H1 (cell line): ENCODE data around the gene SPRR3. TPM values are rescaled to one million over a fixed set of nuclear protein-coding genes. Genes with fewer than 3 reads are reported as not detected.

Experiments used
- CTCF ChIA-PET: fragments of 300-600 bp; sonication (Branson Sonifier 250); formaldehyde crosslinking; loops from one replicate; lab custom pipeline; 2021; ENCODE audit not compliant: partially characterized antibody; lab: Charles Lee
- POLR2A ChIA-PET: fragments of 300-600 bp; sonication (Branson Sonifier 250); formaldehyde crosslinking; loops from one replicate; lab custom pipeline; 2021; ENCODE audit warnings: inconsistent platforms; ENCODE audit not compliant: partially characterized antibody; lab: Charles Lee
- DNase-seq, 2 experiments: peaks; one replicate each; pipeline versions ENCODE4 v3.0.0 to v3.0.0-alpha.2; 2010 to 2022; ENCODE audit warnings: low spot score in 2 of 2, low read depth in 1 of 2, mixed read lengths in 1 of 2
- FAIRE-seq: peaks from 2 replicates; lab custom pipeline; 2011; peaks lifted over from hg19 to GRCh38; lab: Jason Lieb, UNC
- H2AFZ ChIP-seq: 2 replicates; pipeline ENCODE4 v1.8.1; 2012; ENCODE audit warnings: low read length, inconsistent platforms
- H2AK5ac ChIP-seq: 2 replicates; pipeline ENCODE4 v1.6.1; 2013; ENCODE audit warnings: low read depth, low read length
- H2BK120ac ChIP-seq: replicated peaks from 2 replicates; pipeline ENCODE3; 2013; ENCODE audit warnings: low read depth, low read length, inconsistent platforms
- H2BK12ac ChIP-seq: 2 replicates; pipeline ENCODE4 v1.6.1; 2013; ENCODE audit warnings: low read depth, low read length
- H2BK15ac ChIP-seq: 2 replicates; pipeline ENCODE4 v1.6.1; 2013; ENCODE audit warnings: low read length
- H2BK20ac ChIP-seq: 2 replicates; pipeline ENCODE4 v1.6.1; 2013; ENCODE audit warnings: low read length
- H2BK5ac ChIP-seq: 2 replicates; pipeline ENCODE4 v1.6.1; 2013; ENCODE audit warnings: low read depth, low read length
- H3K14ac ChIP-seq: 2 replicates; pipeline ENCODE4 v1.6.1; 2013; ENCODE audit warnings: inconsistent platforms; ENCODE audit not compliant: insufficient read length
- H3K18ac ChIP-seq: 2 replicates; pipeline ENCODE4 v1.6.1; 2013; ENCODE audit warnings: low read length; ENCODE audit errors: extremely low read depth
- H3K23ac ChIP-seq: 2 replicates; pipeline ENCODE4 v1.6.1; 2013; ENCODE audit warnings: inconsistent platforms; ENCODE audit not compliant: insufficient read length
- H3K23me2 ChIP-seq: 2 replicates; pipeline ENCODE4 v1.6.1; 2013; ENCODE audit warnings: low read depth, low read length
- H3K27ac ChIP-seq: 2 replicates; pipeline ENCODE4 v1.6.1; 2011; ENCODE audit warnings: low read depth, low read length, inconsistent platforms
- H3K27me3 ChIP-seq, 4 experiments: replicated peaks in 1 of 4; 1 replicate in 1 of 4; 2 replicates in 3 of 4; pipeline versions ENCODE4 v1.6.1 to v1.8.1; 2011 to 2013; ENCODE audit warnings: low read length in 3 of 4, mild to moderate bottlenecking in 3 of 4, inconsistent platforms in 2 of 4, mixed read lengths in 2 of 4, moderate library complexity in 1 of 4; ENCODE audit not compliant: control insufficient read depth in 3 of 4, insufficient read depth in 3 of 4; ENCODE audit errors: extremely low read depth in 1 of 4
- H3K36me3 ChIP-seq, 4 experiments: 2 replicates each; pipeline versions ENCODE4 v1.6.1 to v1.8.1; 2011 to 2013; ENCODE audit warnings: mild to moderate bottlenecking in 4 of 4, low read length in 3 of 4, moderate library complexity in 2 of 4, control low read depth in 1 of 4, inconsistent platforms in 1 of 4; ENCODE audit not compliant: insufficient read depth in 4 of 4, control insufficient read depth in 2 of 4
- H3K4ac ChIP-seq: replicated peaks from 2 replicates; pipeline ENCODE3; 2013; ENCODE audit warnings: low read length, low read depth, mixed read lengths, inconsistent platforms; ENCODE audit not compliant: insufficient read length
- H3K4me1 ChIP-seq, 4 experiments: replicated peaks in 1 of 4; 1 replicate in 1 of 4; 2 replicates in 3 of 4; pipeline versions ENCODE4 v1.6.1 to v1.8.1; 2011 to 2013; ENCODE audit warnings: low read length in 3 of 4, inconsistent platforms in 2 of 4, mixed read lengths in 1 of 4; ENCODE audit not compliant: insufficient read depth in 4 of 4, control insufficient read depth in 3 of 4
- H3K4me2 ChIP-seq, 2 experiments: 2 replicates each; pipeline versions ENCODE4 v1.6.1 to v1.8.1; 2011 to 2013; ENCODE audit warnings: low read depth in 2 of 2, low read length in 2 of 2, control low read depth in 1 of 2, inconsistent platforms in 1 of 2, mild to moderate bottlenecking in 1 of 2; ENCODE audit not compliant: insufficient read depth in 1 of 2
- H3K4me3 ChIP-seq, 4 experiments: fragments of 200-600, 300-600 bp in 1 of 4; sonication (generic), shearing (Covaris generic), sonication (Bioruptor Twin) in 1 of 4; 2 replicates each; pipeline versions ENCODE4 v1.5.1 to v1.8.1; 2011 to 2016; ENCODE audit warnings: low read length in 4 of 4, low read depth in 3 of 4, control low read depth in 2 of 4, inconsistent platforms in 2 of 4, mild to moderate bottlenecking in 2 of 4, mixed read lengths in 1 of 4, moderate library complexity in 1 of 4; ENCODE audit not compliant: insufficient read depth in 2 of 4; ENCODE audit errors: extremely low read depth in 1 of 4
- H3K56ac ChIP-seq: replicated peaks from 2 replicates; pipeline ENCODE3; 2013; ENCODE audit warnings: low read depth, mild to moderate bottlenecking, mixed read lengths, low read length, inconsistent platforms; ENCODE audit not compliant: insufficient read length
- H3K79me1 ChIP-seq: 2 replicates; pipeline ENCODE4 v1.6.1; 2013; ENCODE audit warnings: low read depth, low read length, control low read depth
- H3K79me2 ChIP-seq, 2 experiments: 2 replicates each; pipeline versions ENCODE4 v1.6.1 to v1.8.1; 2012 to 2013; ENCODE audit warnings: low read length in 2 of 2, mild to moderate bottlenecking in 2 of 2, inconsistent platforms in 1 of 2; ENCODE audit not compliant: insufficient read depth in 2 of 2, control insufficient read depth in 1 of 2
- H3K9ac ChIP-seq, 4 experiments: replicated peaks in 1 of 4; 1 replicate in 1 of 4; 2 replicates in 3 of 4; pipeline versions ENCODE4 v1.6.1 to v1.8.1; 2011 to 2013; ENCODE audit warnings: low read depth in 3 of 4, low read length in 3 of 4, control low read depth in 2 of 4, mild to moderate bottlenecking in 2 of 4, moderate library complexity in 2 of 4, inconsistent platforms in 1 of 4; ENCODE audit errors: extremely low read depth in 1 of 4
- H3K9me3 ChIP-seq, 2 experiments: 2 replicates each; pipeline versions ENCODE4 v1.6.1 to v1.8.1; 2012 to 2013; ENCODE audit warnings: mild to moderate bottlenecking in 2 of 2, moderate library complexity in 2 of 2, control low read depth in 1 of 2, inconsistent platforms in 1 of 2, low read depth in 1 of 2, low read length in 1 of 2, mixed read lengths in 1 of 2; ENCODE audit not compliant: insufficient read depth in 2 of 2
- H4K20me1 ChIP-seq, 2 experiments: replicated peaks in 1 of 2; 2 replicates each; pipeline versions ENCODE3 to v1.8.1; 2011 to 2013; ENCODE audit warnings: inconsistent platforms in 2 of 2, low read length in 2 of 2, mild to moderate bottlenecking in 1 of 2; ENCODE audit not compliant: insufficient read depth in 2 of 2, control insufficient read depth in 1 of 2
- H4K5ac ChIP-seq: 2 replicates; pipeline ENCODE4 v1.6.1; 2013; ENCODE audit warnings: low read length, low read depth, mixed read lengths, inconsistent platforms; ENCODE audit not compliant: insufficient read length
- H4K8ac ChIP-seq: 2 replicates; pipeline ENCODE4 v1.8.0; 2013; ENCODE audit warnings: mild to moderate bottlenecking, moderate library complexity, low read length, inconsistent platforms; ENCODE audit not compliant: insufficient read depth; ENCODE audit errors: extremely low read depth
- H4K91ac ChIP-seq: replicated peaks from 2 replicates; pipeline ENCODE3; 2013; ENCODE audit warnings: low read length, mixed read lengths, inconsistent platforms; ENCODE audit not compliant: insufficient read length
- BCL11A ChIP-seq, 2 experiments: IDR thresholded peaks; one replicate each; pipeline ENCODE4 v1.6.1; 2011; ENCODE audit warnings: low read depth in 2 of 2, low read length in 2 of 2, mild to moderate bottlenecking in 2 of 2
- CBX5 ChIP-seq: fragments of 300-800, 300-1000 bp; sonication (generic); IDR thresholded peaks from 2 replicates; pipeline ENCODE4 v1.7.1; 2016; ENCODE audit warnings: antibody characterized with exemption, low read length, low read depth
- GABPA ChIP-seq: IDR thresholded peaks from 2 replicates; pipeline ENCODE4 v1.6.1; 2011; ENCODE audit warnings: mild to moderate bottlenecking, low read length, moderate library complexity, borderline replicate concordance; ENCODE audit not compliant: insufficient read depth
- GTF2F1 ChIP-seq: IDR thresholded peaks from 2 replicates; pipeline ENCODE4 v1.6.1; 2012; ENCODE audit warnings: low read depth, low read length, improper control_type of control experiment, borderline replicate concordance
- RAD21 ChIP-seq, 2 experiments: IDR thresholded peaks in 1 of 2; conservative IDR thresholded peaks in 1 of 2; 2 replicates each; pipeline ENCODE4 v1.6.1; 2011; ENCODE audit warnings: low read depth in 2 of 2, low read length in 2 of 2, improper control_type of control experiment in 1 of 2, inconsistent platforms in 1 of 2, mild to moderate bottlenecking in 1 of 2, moderate library complexity in 1 of 2
- SIN3A ChIP-seq, 2 experiments: IDR thresholded peaks in 1 of 2; conservative IDR thresholded peaks in 1 of 2; 2 replicates each; pipeline ENCODE4 v1.6.1; 2011 to 2012; ENCODE audit warnings: low read length in 2 of 2, improper control_type of control experiment in 1 of 2, low read depth in 1 of 2, mild to moderate bottlenecking in 1 of 2
- TAF1 ChIP-seq: IDR thresholded peaks from 2 replicates; pipeline ENCODE4 v1.6.1; 2011; ENCODE audit warnings: mild to moderate bottlenecking, low read depth, low read length
- TCF12 ChIP-seq: IDR thresholded peaks from 2 replicates; pipeline ENCODE4 v1.6.1; 2011; ENCODE audit warnings: low read depth, mild to moderate bottlenecking, low read length
- WGBS, 2 experiments: shearing (Covaris generic) in 1 of 2; methylation state at CpG; one replicate each; pipeline versions ENCODE4 v1.1.6 to v1.1.7; 2013 to 2015; ENCODE audit warnings: low lambda C conversion rate in 2 of 2, mixed read lengths in 2 of 2, inconsistent platforms in 1 of 2, low coverage in 1 of 2, missing lambda C conversion rate in 1 of 2; ENCODE audit not compliant: insufficient replicate concordance in 2 of 2, insufficient coverage in 1 of 2, insufficient read length in 1 of 2; ENCODE audit errors: extremely low coverage in 1 of 2, missing lambda C conversion rate in 1 of 2; 5-methylcytosine and 5-hydroxymethylcytosine counted together
- polyA plus RNA-seq, 7 experiments: library from polyadenylated mRNA; depleted of rRNA in 3 of 7; stranded (reverse) in 5 of 7; unstranded in 2 of 7; fragments of >200 nt in 5 of 7; fragments of 200-250 nt in 2 of 7; gene quantifications; 1 replicate in 5 of 7; 2 replicates in 1 of 7; 4 replicates in 1 of 7; pipeline versions ENCODE4 v1.2.1 to v1.2.3, GENCODE V29; 2011 to 2013; ENCODE audit warnings: missing spikeins in 2 of 7, mixed read lengths in 2 of 7
- total RNA-seq: library from RNA; stranded (reverse); fragmentation: NEBNext Ultra II Directional; extraction: Animal tissue kit (Norgen Biotek cat#: 25700); gene quantifications from 2 replicates; pipeline ENCODE4 v1.2.1, GENCODE V29; 2021
- TF ChIP-seq, protein P1 (sequence below): IDR thresholded peaks from 2 replicates; pipeline ENCODE4 v1.6.1; 2012; ENCODE audit warnings: low read length, inconsistent platforms

Gene SPRR3
- total and polyA plus RNA-seq, 2 of the 8 experiments (the other 6 are each of a cell fraction or from before 2014, with no cell fraction given) = not detected

DNA sequence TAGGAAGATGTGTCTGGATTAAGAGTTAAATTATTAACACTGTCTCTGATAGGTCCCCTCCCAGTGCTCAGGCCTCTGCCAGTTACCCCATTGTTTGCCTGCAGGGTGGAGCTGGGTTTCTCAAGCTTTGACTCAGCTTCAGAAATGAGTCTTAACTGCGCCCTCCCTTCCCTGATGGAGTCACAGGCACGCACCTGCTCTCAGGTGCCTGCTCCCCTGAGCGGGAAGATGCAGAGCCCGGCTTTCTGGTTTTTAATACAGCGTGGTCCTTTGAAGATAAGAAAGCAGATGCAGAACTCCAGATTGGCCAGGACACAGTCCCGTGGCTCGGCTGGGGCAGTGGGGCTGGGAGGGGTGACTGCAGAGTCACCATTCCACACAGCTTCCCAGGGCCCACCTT is 34.3 kb upstream of the SPRR3 start:
- Histone ChIP-seq H3K4ac (no peak overlapping the region), H2AK5ac (no peak overlapping the region), H3K27me3 (no peaks in the 10 kb centered on the region), H3K79me2 (no peaks in the 10 kb centered on the region), H4K20me1 (no peaks in the 10 kb centered on the region), H2BK12ac (no peak overlapping the region), H3K23me2 (no peaks in the 10 kb centered on the region), H3K4me2 (no peak overlapping the region), H3K27ac (no peak overlapping the region), H3K79me1 (no peaks in the 10 kb centered on the region), H2AFZ (no peak overlapping the region), H3K23ac (no peak overlapping the region), H3K18ac (no peak overlapping the region), H3K4me1 (no peaks in the 10 kb centered on the region), H3K36me3 (no peaks in the 10 kb centered on the region), H4K91ac (no peak overlapping the region), H2BK20ac (no peak overlapping the region), H3K9ac (no peak overlapping the region), H2BK5ac (no peak overlapping the region), H4K8ac (no peak overlapping the region), H2BK15ac (no peak overlapping the region), H2BK120ac (no peak overlapping the region), H3K4me3 (no peak overlapping the region), H3K14ac (no peak overlapping the region), H3K56ac (no peak overlapping the region), H3K9me3 (peaks cover 0 to 4% of the 10 kb centered on the region in 2 experiments; a peak in 1 of 4 replicates), H4K5ac (no peak overlapping the region)
- POLR2A ChIA-PET = no interaction called here
- TF ChIP-seq SIN3A (conservative IDR thresholded peaks at IDR 0.05 in 1 of 2, IDR thresholded peaks at IDR 0.05 in 1 of 2; ENCODE audit: low read depth in 1 of 2, low read length in 2 of 2) (no peak), GABPA (no peak), BCL11A (IDR thresholded peaks at IDR 0.05; ENCODE audit: low read depth in 2 of 2, low read length in 2 of 2) (no peak), TCF12 (no peak), GTF2F1 (no peak), TAF1 (no peak), RAD21 (IDR thresholded peaks at IDR 0.05 in 1 of 2, conservative IDR thresholded peaks at IDR 0.05 in 1 of 2; ENCODE audit: low read depth in 2 of 2, low read length in 2 of 2) (no peak), CBX5 (no peak)
- TF ChIP-seq, protein P1, sequence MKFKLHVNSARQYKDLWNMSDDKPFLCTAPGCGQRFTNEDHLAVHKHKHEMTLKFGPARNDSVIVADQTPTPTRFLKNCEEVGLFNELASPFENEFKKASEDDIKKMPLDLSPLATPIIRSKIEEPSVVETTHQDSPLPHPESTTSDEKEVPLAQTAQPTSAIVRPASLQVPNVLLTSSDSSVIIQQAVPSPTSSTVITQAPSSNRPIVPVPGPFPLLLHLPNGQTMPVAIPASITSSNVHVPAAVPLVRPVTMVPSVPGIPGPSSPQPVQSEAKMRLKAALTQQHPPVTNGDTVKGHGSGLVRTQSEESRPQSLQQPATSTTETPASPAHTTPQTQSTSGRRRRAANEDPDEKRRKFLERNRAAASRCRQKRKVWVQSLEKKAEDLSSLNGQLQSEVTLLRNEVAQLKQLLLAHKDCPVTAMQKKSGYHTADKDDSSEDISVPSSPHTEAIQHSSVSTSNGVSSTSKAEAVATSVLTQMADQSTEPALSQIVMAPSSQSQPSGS = no peak
- CTCF ChIA-PET = interaction anchor here (0.7 to 4.7 kb wide), 4 partner anchors 96 to 257 kb away, joined by 3 to 27 read pairs (median 4); no protein-coding TSS in a partner anchor
- 89% methylated on average over 7 of the region's 7 CpGs; no CpG with 5 or more reads in 1 of the 2 experiments for WGBS, 2 experiments
- DNase-seq (no peak), FAIRE-seq (no peak)
